T-helper 22 cell (primary cell): Measurements from ENCODE around the gene SMYD3.

Experiments
- DNase-seq: peaks from one replicate; pipeline ENCODE4 v3.0.0-alpha.2; 2020; ENCODE audit warnings: low read depth

Gene SMYD3

DNA sequence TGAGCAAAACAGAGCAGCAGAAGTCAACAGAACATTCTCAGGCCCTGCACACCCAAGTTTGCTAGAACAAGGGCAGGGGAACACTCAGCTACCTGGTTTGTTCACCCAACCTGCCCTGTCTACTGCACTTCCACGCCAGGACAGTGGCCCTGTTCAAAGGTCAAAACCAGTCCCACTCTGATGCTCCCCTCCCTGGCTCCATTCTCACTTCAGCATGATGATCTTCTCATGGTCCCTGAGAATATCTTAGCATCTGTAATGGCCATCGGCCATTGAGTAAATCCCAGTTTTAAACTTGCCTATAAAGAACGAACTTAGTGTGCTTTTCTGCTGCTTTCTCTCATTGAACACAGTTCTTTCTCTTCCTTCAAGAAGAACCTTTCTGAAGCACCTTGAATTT, 293.6 kb downstream of the SMYD3 start:
- no peak for DNase-seq

DNA sequence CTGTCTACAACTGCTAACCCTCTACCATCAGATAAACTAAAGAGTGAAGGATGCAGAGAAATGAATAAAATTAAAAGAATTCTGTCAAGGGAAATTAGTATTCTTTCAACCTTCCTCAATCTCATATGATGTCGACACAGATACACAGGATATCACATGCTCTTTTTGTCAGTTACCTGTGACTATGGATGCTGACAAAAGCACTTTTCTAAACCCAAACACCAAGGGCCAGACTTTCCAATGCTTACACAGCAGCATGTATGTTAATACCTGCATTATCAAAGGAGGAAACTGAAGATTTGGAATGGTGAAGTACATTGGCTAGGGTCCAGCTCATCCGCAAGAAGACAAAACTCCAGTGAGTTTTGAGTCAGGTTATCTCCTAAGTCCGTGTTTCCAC, 294.0 kb downstream of the SMYD3 start:
- no peak for DNase-seq

DNA sequence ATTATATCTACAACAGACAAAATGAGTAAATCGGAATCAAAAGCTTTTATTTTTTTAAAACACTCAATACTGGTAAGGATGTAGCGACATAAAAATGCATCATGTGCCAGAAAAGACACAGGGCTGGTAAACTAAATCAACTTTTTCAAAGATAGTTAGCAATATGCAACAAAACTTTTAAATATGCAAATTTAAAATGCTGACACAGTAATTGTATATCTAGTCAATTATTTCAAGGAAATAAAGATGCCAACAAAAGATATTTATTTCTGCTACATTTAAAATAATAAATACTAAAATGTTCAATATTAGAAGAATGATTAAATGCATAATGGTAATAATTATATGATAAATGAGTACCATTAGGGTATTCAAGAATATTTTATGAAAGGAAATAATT, 295.1 kb downstream of the SMYD3 start:
- no peak for DNase-seq

DNA sequence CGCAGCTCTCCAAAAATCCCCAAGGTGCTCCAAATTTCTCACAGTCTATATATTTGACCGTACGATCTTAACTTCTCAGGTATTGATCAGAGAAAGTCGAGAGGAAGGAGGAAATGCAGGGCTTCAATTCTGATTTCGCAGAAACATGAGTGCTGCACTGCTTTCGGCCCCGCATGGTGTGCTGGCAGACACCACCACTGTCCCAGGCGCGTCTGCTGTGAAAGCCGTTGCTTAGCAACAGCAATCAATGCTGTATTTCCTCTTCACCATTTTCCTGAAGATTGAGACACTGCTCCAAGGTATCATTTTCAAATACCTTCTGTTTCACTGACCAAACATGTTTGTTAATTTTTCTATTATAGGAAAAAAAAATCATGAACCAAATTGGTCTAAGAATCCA, 296.3 kb downstream of the SMYD3 start:
- DNase-seq: no peak

DNA sequence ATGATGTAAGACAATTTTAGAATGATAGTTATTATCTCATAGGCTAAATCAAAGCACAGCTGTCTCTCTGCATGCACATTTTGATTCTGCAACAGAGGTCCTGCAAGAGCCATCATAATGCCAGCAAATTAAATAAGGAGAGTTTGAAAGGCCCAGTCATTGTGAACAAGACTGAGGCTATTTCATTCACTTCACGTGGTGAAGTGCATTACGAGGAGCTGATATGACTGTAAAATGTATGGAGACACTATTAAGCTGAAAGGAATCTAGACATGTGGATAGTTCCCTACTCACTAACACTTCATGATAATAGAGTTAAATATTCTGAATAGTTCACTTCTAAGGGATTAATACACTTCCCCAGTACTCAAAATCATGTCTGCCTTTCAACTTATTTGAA, 299.0 kb downstream of the SMYD3 start:
- no peak for DNase-seq

DNA sequence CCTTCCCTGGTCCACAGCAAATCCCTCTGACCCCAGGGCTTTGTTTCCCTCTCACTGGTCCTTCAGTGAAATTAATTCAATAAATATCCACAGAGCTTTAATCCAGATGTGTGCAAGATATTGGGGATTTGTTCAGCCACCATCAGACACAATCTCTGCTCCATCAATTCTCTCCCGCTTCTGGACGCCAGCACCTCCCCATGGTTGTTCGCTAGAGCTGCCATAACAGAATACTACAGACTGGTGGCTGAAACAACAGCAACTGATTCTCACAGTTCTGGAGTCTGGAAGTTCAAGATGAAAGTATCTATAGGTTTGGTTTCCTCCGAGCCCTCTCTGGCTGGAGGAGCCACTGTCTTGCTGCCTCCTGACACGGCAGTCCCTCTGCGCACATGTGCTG, 303.9 kb downstream of the SMYD3 start:
- DNase-seq: no peak

DNA sequence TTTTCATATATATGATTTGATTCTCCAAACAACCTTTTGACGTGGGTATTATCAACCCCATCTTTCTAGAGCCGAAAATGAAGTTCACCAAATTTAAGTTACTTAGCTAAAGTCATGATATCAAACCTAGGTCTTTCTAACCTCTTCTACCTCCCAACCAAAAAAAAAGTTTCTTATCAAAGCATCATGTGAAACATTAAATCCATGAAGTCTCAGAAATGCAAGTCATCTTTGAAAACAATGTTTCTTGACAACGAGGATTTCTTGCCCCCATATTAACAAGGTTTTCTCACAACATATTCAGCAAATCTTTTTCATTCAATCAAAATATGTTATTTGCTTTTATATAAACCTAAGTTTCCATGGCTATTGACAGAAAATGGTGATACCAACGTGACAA, 306.3 kb downstream of the SMYD3 start:
- DNase-seq: no peak

DNA sequence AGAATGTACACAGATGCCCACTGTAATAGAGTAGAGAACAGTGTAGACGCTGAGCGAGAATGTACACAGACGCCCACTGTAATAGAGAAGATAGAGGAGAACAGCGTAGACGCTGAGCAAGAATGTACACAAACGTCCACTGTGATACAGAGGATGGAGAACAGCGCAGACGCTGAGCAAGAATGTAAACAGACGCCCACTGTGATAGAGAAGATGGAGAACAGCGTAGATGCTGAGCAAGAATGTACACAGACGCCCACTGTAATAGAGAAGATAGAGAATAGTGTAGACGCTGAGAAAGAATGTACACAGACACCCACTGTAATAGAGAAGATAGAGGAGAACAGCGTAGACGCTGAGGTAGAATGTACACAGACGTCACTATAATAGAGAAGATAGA, 306.9 kb downstream of the SMYD3 start:
- no peak for DNase-seq

DNA sequence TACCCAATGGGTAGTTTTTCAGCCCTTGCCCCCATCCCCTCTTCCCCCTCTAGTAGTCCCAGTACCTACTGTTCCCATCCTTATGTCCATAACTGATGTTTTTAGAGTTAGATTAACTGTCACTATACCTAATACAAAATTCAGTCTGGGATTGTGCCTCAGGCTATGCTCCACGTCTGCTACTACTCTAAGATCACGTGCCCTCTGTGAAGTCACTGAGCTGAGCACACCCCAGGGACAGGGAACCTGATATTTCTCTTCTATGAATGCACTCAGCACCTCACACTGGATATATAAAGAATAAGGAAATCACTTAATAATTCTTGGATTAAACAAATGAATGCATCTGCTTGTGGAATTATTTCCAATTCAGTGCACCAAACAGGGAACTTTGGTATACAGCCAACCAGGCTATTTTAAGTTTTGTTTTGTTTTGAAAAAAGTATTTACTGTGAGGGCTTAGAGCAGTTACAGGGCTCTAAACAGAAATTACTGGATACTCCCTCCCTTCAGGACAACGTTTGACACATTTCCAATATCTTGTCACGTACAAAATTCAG, 307.9 kb downstream of the SMYD3 start:
- no peak for DNase-seq

DNA sequence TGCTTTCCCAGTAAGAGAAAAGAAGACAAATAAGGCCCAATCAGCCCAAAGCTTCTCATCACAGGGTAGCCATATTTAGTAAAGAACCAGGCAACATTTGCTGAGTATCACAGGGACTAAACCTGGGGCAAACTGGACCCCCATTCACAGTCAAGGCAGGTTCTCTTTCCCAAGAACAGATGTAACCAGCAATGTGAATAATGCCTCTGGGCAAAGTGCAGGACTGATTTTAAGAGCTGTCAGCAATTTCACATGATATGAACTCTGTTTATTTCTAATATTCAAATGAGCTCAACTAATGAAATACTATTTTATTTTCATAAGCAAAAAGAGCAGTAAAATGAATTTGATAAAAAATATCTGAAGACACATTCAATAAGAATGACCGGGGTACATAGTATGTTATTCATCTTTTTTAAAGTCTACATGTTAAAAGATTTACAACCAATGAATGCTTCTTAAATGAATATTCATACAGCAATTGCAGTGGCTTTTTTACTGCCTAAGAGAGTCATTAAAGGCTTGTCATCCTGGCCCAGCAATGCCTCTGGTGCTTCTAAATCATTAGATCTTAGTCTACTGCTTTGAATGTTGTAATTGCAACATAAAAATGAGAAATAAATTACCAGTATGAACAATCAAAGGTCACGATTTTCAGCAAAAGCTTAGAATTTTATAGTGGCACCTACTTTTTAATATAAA, 308.8 kb downstream of the SMYD3 start:
- no peak for DNase-seq

DNA sequence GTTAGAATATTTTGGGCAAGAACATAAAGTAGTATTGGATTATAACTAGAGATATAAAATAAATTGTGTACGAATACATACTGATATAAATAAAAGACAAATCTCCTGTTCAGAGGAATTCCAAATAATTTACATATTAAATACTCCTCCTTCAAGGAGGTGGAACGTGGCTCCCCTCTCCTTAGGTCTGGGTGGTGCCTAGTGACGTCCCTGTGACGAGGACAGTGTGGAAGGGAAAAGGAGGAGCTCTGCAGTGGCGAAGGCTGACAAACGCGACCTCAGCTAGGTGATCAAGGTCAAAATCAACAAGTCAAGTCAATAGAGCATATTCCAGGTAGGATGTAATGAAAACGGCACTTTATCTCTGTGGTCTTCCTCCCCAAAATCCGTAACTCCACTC, 310.0 kb downstream of the SMYD3 start:
- no peak for DNase-seq

DNA sequence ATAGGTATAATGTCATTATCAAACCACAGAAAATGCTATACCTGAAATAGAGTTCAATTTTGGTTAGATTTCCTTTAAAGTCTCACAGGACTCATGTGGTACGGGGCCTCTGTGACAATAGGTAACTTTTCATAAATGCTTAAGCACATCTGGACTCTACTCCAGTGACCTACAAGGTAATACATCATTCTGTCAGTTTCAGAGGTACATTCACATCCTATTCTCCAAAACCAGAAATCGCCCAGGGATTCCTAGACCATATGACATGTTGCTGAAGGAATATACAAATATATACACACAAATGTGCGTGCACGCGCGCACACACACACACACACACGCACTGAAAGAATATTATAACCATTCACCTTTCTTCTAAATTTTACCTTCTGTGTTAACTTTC, 311.8 kb downstream of the SMYD3 start:
- no peak for DNase-seq

DNA sequence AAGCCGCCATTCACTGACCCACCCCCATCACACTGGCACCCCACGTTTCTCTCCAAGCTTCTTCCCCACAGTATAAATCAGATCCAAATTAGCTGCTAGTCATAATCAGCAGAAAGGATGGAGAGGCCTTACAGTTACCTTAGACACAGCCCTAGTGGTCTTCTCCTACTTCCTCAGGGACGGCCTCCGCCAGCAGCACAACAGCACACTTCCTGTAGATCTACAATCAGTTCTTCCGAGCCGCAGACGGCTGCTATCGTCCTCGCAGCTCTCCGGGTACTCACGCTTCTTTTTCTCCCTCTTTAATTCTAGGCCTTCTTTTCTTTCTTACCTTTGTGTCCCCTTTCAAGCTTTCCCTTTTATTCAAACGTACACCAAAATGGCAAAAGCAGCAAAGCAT, 313.5 kb downstream of the SMYD3 start:
- no peak for DNase-seq

DNA sequence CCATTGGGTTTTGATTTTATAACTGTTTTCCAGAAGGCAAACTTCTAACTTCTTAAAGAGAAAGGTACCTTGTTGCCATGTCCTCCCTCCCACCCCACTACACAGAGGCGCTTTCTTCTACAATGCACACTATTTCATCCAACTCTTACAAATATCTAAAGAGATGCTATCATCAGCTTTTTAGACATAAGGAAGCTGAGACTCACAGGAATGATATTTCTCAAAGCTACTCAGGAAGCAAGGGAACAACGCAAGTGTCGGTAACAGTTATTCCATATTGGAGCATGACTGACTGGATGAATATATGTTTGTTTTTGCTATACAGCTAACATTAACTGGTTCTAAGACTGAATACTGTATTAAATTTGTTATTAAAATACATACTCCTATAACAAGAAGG, 318.0 kb downstream of the SMYD3 start:
- DNase-seq: no peak

DNA sequence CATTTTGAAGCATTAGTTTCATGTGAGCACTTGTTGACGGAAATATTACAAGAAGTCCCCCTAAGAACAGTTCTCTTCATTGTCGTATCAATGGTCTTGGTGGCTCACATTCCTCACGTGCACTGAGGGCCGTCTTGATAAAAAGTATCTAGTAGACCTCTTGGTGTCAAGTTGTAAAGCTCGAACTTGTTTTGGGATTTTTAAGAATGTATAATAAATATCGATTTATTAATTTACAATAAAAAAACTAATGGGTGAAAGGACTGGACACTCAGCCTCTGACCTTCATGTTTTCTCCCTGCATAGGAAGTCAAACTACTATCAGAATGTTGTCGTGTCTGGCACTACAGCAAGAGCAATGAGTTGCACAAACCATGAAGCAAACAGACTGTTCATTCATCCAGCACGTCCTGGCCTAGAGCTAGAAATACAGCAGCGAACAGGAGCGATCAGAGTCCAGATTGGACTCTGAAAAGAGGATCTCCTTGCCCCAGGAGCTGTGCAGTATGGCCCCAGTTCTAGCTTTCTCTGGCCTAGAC, 319.2 kb downstream of the SMYD3 start:
- no peak for DNase-seq

DNA sequence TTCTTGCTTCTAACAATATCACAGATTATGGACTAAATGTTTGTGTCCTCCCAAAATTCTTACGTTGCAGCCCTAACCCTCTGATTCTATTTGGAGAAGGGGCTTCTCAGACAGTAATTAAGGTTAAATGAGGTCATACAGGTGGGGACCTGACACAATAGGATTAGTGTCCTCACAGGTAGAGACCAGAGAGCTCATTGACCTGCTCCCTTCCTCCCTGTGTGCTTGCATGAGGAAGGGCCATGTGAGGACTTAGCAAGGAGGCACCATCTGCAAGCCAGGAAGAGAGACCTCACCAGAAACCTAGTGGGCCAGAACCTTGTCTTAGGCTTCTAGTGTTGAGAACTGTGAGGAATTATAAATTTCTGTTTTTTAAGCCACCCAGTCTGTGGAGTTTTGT, 322.6 kb downstream of the SMYD3 start:
- no peak for DNase-seq

DNA sequence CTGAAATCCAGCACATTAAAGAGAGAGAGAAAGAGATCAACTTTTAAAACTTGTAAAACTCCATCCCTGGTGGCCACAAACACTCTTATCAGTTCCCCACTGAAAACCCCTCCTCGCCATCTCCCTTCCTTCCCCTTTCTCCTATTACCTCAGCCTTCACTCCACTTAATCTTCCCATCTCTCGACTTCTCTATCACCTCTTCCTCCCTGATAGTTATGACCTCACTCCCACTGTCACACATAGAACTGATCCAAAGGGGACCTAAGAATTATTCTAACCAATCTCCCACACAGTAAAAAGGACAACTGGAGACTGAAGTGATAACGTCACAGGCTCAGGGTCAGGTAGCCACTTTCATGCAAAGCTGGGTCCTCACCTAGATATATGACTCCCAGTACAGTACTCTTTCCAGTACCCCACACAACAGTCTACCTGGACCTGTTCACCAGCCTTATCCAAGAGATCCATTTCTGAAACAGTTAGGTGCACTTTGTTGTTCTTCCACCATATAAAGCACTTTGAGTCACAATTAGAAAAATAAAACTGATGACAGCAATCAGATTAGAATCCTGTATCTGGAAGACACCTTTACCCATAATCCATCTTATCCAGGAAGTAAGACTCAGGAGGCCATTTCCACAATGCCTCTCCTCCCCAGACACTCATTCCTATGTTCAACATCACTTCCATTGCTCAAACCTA, 324.8 kb downstream of the SMYD3 start:
- DNase-seq: no peak

DNA sequence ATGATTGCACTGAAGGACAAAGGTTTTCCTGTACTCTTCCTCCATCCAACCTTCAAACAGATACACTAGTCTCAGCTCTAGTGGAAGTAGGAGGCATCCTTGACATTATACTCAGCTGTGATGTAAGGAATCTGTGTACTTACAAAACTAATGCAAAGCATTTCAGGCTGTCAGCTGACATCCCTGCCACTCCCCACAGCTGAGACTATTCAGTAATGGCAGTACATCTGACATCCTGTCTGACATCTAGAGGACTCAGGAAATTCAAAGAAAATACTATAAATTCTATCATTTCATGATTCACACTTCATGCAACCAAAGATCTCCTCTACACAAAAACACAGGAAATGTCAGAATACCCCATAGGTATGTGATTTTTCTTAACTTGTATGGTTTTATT, 325.8 kb downstream of the SMYD3 start:
- no peak for DNase-seq

DNA sequence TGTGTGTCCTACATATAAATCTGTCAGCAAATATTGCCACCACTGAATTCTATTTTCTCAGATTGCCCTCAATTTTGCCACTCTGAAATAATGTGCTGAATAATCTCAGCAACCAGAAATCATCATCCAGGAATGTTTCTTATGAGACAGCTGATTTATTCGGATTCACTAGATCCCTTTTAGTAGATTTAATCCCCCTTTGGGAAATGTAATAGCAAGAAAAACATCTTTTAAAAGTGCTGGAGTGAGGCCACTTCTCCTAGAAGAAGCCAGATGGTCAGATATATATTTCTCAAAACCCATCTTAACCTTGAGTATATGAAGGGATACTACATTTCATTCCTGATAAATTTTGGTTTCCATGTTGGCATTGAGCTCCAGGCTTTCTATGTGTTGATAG, 327.7 kb downstream of the SMYD3 start:
- DNase-seq: no peak

DNA sequence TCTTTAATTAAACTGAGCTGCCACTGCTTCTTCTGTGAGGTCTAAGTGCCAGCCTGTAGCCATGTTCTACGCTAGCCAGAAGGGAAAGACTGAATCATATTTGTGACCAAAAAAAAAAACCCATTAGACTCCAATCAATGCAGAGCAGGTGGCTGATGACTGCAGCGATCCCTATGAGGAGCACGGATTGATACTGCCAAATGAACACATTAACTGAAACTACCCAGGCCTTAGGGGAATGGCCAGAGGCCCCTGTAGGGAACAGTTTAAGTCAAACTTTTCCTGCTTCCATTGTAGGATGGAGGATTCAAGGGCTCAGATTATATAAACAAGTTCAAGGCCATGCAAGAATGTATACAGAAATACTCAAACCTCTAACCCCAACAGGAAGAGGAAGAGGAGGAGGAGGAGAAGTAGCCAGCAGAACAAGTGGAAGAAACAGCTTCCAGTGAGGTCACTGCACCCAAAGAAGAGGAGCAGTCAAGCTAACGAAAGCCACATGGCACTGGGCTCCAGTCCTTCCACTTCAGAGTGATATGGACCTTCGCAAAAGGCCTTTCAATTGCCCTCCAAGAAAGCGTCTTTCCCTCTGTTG, 328.3 kb downstream of the SMYD3 start:
- no peak for DNase-seq

DNA sequence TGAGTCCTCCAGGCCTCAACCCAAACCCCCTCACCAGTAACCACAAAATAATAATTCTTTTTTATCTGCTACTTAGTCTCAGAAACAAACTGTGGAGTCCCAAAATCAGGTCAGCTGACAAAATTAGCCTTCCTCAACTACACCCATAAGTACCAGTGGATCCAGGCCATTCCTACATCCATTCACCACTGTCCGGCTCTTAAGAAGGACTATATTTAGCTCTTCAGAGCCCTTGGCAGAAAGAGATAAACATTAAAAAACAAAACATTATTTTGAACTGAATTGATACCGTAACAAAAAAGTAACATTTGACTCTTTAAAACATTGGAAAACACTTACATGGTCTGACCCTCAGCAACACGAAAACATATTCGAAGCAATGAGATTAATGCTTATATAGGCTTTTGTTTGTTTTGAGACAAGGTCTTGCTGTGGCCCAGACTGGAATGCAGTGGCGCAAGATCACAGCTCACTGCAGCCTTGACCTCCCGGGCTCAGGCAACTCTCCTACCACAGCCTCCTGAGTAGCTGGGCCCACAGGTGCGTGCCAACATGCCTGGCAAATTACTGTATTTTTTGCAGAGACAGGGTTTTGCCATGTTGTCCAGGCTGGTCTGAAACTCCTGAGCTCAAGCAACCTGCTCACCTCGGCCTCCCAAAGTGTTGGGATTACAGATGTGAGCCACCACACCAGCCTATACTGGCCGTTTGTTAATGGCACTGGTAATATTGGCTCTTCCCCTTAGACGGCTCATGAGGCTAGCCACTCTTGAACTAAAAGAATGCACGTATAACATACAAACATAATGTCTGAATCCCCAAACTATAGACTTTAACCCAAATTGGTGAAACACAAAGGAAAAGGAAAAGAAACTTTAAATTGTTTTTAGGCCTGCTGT, 330.7 kb downstream of the SMYD3 start:
- DNase-seq: no peak
